HG02840 (cell line): Measurements from ENCODE around the gene HIVEP3.

Experiments
- ATAC-seq: cut with Tn5 transposase; IDR thresholded peaks from one replicate; pipeline ENCODE4 v1.9.1; 2021; ENCODE audit warnings: mild to moderate bottlenecking, moderate library complexity, moderate number of reproducible peaks; ENCODE audit not compliant: unreplicated experiment, low FRiP score

Gene HIVEP3

GRCh38 chr1:41660570-41661427 lies 257.9 kb downstream of the HIVEP3 start:
- ATAC-seq = no peak

DNA sequence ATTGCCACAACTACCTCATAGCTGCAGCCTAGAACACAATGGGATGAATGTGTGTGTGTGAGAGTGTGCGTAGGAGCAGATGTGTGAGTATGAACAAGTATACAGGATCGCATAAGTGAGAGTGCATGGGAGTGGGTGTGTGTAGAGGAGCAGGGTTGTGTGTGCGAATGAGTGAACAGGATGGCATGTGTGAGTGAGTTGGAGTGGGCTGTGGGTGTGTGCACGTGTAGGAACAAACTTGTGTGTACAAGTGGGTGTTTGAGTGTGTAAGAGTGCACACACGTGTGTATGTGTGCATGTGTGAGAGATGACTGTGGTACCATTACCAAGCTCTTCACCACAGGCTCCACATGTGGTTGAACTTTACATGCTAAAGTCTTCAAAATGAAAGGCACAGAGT lies 258.8 kb downstream of the HIVEP3 start:
- no peak for ATAC-seq

- no peak for ATAC-seq
Measured at GRCh38 chr1:41659159-41659495, 259.6 kb downstream of the HIVEP3 start.

DNA sequence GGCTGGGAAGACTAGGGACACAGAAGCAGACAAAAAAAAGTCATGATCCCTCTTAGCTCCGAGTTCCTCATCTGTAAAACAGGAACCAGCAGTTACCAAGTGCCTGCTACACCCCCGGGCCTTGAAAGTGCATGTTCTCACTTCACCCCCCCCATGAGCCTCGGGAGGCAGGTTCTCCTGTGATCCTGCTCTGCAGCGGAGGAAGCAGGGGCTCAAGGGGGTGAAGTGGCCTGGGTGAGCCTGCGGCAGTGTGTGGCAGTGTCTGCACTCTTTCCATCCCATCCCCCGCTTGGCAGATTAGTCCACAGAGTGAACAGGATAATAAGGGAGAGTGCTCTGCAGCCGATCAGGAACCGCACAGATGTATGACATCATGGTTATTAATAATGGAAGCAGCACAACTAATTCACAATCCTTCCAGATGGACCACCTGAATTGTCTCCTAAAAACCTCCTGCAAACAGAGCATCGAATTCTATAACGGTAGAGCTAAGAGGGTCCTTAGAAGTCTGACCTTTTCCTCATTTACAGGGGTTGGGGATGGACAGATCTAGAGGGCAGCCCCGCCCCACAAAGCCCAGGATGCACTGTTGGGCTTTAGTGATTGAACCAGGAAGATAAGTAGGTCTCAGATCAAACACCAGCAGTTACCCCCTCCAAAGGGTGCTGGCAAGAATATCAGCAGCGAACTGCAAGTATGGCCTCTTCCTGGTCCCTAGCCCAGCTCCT lies 260.1 kb downstream of the HIVEP3 start:
- no peak for ATAC-seq

- ATAC-seq = no peak
Measured at GRCh38 chr1:41657679-41658295, 260.9 kb downstream of the HIVEP3 start.

DNA sequence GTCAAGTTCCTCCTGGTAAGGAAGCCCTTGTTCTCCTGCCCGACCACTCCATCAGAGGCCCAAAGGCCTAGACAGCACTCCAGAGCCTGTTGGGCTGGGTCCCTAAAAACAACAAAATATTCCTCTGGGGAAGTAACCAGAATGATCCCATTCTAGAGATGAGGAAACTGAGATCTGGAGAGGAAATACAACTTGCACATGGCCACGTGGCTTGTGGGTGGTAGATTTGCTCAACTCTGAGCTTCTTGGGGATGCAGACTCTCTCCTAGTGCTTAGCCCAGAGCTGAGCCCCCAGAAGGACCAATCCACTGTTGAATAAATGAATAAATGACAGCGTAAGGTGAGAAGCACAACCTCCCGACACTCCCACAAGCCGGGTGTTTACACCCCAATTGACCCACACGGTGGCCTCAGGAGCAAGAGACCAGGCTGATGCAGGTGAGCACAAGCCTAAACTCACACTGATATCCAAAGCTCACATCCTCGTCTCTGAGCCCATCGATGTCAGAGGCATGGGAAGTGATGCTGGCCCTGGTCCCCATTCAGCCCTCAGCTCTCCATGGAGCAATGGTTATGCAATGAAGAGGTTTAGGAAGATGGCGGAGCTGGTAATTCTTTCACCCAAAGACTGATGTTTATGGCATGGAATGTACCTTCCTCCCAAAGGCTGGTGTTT lies 261.8 kb downstream of the HIVEP3 start:
- no peak for ATAC-seq

DNA sequence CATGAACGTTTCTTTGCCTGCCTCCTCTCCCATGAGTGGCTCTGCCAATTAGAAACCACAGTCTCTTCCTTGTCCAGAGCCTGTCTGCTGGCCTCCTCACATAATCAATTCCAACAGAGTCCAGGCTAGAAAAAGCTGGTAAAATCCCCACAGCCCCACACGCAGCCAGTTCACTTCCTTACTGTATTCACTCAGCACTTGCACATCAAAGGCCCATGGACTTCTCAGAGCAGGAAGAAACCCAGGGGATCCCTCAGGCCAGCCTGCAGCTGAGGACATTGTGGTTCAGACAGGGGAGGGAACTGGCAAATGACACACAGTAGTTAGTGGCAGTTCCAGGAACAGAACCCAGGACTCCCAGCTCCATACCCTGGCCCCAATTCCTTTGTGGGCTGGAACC lies 262.7 kb downstream of the HIVEP3 start:
- no peak for ATAC-seq

GRCh38 chr1:41655632-41656031 lies 263.1 kb downstream of the HIVEP3 start:
- no peak for ATAC-seq

GRCh38 chr1:41653574-41653973 lies 265.1 kb downstream of the HIVEP3 start:
- no peak for ATAC-seq

GRCh38 chr1:41652384-41653265 lies 266.1 kb downstream of the HIVEP3 start:
- ATAC-seq = no peak

DNA sequence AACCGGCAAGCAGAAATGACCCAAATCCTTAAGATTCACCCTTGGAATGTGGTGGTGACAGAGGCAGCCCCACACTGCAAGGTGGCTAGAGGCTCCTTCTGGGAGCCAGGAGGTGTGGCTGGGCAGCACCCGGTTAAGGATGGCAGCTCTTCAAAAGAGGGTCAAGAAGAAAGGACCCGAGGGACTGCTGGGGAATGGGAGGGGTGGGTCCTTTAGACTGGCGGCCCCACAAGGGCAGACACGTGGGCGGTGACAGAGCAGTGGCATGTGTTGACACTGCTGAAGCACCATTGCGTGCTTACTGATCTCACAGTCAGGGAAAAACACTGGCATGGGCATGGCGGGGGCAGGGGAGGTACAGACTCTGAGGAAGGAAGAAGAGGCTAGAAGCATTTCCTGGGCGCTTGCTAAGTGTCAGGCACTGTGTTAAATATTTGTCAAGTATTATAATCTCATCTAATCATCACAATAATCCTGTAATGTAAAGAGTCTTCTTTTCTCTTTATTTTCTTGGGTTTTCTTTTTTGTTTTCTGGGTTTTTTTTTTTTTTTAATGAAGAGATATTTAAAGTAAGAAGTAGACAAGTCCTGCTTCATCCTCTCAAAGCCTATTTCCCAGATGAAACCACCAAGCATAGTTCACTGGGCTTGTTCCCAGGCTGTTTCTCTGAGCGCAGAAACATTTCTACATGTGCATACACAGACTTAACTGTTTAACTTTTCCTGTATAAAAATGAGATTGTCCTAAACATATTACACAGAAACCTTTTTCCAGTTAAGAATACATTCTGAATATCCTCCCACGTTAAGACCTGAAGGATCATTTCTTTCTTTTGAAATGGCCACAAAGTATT lies 268.5 kb downstream of the HIVEP3 start:
- no peak for ATAC-seq

GRCh38 chr1:41649396-41650027 lies 269.2 kb downstream of the HIVEP3 start:
- no peak for ATAC-seq

GRCh38 chr1:41648844-41649243 lies 269.9 kb downstream of the HIVEP3 start:
- no peak for ATAC-seq

GRCh38 chr1:41648230-41648629 lies 270.5 kb downstream of the HIVEP3 start:
- ATAC-seq = no peak

- no peak for ATAC-seq
Measured at GRCh38 chr1:41647221-41648135, 271.2 kb downstream of the HIVEP3 start.

DNA sequence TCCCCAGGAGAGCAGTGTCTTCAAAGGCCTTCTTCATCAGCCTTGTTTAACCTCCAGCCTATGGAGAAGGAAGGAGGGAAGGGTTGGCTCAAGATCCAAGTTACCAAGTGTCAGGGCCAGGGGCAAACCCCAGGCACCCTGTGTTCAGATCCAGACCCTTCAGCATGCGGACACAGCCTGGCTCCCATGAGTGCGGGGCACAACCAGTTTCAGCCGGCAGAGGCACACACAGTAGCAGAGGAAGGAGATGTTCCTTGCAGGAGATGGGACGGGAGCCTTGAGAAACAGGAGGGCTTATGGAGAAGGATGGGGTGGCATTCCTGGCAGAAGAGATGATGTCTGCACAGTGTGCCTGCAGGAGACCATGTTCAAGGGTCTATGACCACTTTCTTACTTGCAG lies 272.5 kb downstream of the HIVEP3 start:
- ATAC-seq = no peak

DNA sequence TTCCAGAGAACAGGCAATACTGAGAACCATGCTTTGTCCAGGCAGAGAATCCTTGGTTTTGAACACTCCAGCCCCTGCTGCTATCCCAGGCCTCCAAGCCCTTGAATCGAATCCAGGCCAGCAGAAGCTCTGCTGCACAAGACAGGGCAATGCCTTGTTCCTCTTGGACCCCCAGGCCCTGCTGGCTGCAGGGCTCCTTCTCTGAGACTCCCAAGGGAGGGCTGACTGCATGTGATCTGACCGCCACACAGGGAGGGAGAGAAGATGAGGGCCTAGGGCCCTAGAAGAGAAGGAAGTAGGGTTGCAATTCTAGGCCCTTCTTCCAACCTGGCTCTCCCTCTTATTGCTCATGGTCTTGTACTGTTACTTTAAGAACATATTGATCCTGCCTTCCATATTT lies 273.7 kb downstream of the HIVEP3 start:
- ATAC-seq = no peak
